Gastroesophageal sphincter (tissue), 4 donors: Measurements from ENCODE around the gene FAM184B. TPM values are rescaled to one million over a fixed set of nuclear protein-coding genes. Genes with fewer than 3 reads are reported as not detected.

Experiments used
- ATAC-seq: fragments of 150-250 bp; one replicate; pipeline ENCODE4 v1.9.1; 2016; ENCODE audit warnings: mild to moderate bottlenecking, moderate library complexity
- H3K27ac ChIP-seq, 4 donors: fragments of 200-600 bp; sonication (generic) in 3 of 4; 1 replicate in 3 of 4; 2 replicates in 1 of 4; pipeline ENCODE4 v1.5.1; 2016 to 2019
- H3K27me3 ChIP-seq: fragments of 200-600 bp; sonication (generic); one replicate; pipeline ENCODE4 v1.5.1; 2019
- H3K36me3 ChIP-seq, 2 donors: fragments of 200-600 bp; sonication (generic); one replicate each; pipeline ENCODE4 v1.5.1; 2019; ENCODE audit warnings: control low read depth in 1 of 2
- H3K4me1 ChIP-seq, 3 donors: fragments of 200-600 bp; sonication (generic); 1 replicate in 2 of 3; 2 replicates in 1 of 3; pipeline ENCODE4 v1.5.1; 2016 to 2019; ENCODE audit warnings: control low read depth in 2 of 3
- H3K4me3 ChIP-seq, 2 donors: fragments of 200-600 bp; sonication (generic); one replicate each; pipeline ENCODE4 v1.5.1; 2019; ENCODE audit warnings: mild to moderate bottlenecking in 1 of 2, moderate library complexity in 1 of 2
- H3K9me3 ChIP-seq, 3 donors: fragments of 200-600 bp; sonication (generic); one replicate each; pipeline ENCODE4 v1.5.1; 2017 to 2019; ENCODE audit warnings: control low read depth in 2 of 3
- CTCF ChIP-seq, 4 experiments: fragments of 200-600 bp in 2 of 4; fragments of 450-650 bp in 2 of 4; sonication (generic) in 1 of 4; IDR thresholded peaks; one replicate each; pipeline ENCODE4 v1.5.1; 2017 to 2019; ENCODE audit warnings: antibody characterized with exemption in 4 of 4, mild to moderate bottlenecking in 2 of 4, moderate library complexity in 2 of 4
- EP300 ChIP-seq: sonication (generic); formaldehyde crosslinking; IDR thresholded peaks from one replicate; pipeline ENCODE4 v1.6.1; 2017; ENCODE audit warnings: antibody characterized with exemption, mild to moderate bottlenecking
- POLR2A ChIP-seq, 2 donors: fragments of 450-650 bp; IDR thresholded peaks; one replicate each; pipeline ENCODE4 v1.6.1; 2017; ENCODE audit warnings: antibody characterized with exemption in 2 of 2, mild to moderate bottlenecking in 2 of 2, moderate library complexity in 1 of 2
- POLR2AphosphoS5 ChIP-seq: sonication (generic); formaldehyde crosslinking; IDR thresholded peaks from one replicate; pipeline ENCODE4 v1.6.1; 2017; ENCODE audit warnings: antibody characterized with exemption
- WGBS, 2 donors: methylation state at CpG; one replicate each; pipeline ENCODE4 v1.1.5; 2018; ENCODE audit warnings: low coverage in 1 of 2; 5-methylcytosine and 5-hydroxymethylcytosine counted together
- total RNA-seq, 4 donors: library from RNA; depleted of rRNA; stranded (reverse); fragments of >200 nt; gene quantifications; one replicate each; pipeline ENCODE4 v1.1.0, GENCODE V29; 2016

FAM184B gene
- total RNA-seq, 4 donors from 2014 or later = under 0.01 TPM; not detected in 3

- peaks cover 5 to 100% of the 10 kb centered on the region in 2 donors for H3K36me3 ChIP-seq
- no peaks in the 10 kb centered on the region for H3K9me3 ChIP-seq
- 57 to 83% methylated on average over 1 to 2 of the region's 2 CpGs for WGBS, 2 donors
- no peaks in the 10 kb centered on the region for H3K27me3 ChIP-seq
- peaks cover 0 to 1% (median 0%) of the 10 kb centered on the region in 3 donors for H3K4me1 ChIP-seq
- ATAC-seq = no peak
- no peak for TF ChIP-seq CTCF (IDR thresholded peaks at IDR 0.05)
- TF ChIP-seq POLR2A (IDR thresholded peaks at IDR 0.05) = no peak
- no peak for TF ChIP-seq EP300
- no peak overlapping the region for H3K27ac ChIP-seq
- H3K4me3 ChIP-seq = no peak overlapping the region
These were observed 156.6 kb downstream of the FAM184B start for GRCh38 chr4:17624821-17625220.

GRCh38 chr4:17623451-17624001 lies 157.9 kb downstream of the FAM184B start:
- no peak for TF ChIP-seq POLR2AphosphoS5
- TF ChIP-seq EP300 = no peak
- TF ChIP-seq CTCF (IDR thresholded peaks at IDR 0.05) = no peak
- no peak for TF ChIP-seq POLR2A (IDR thresholded peaks at IDR 0.05)
- no peaks in the 10 kb centered on the region for H3K9me3 ChIP-seq
- peaks cover 5 to 96% of the 10 kb centered on the region in 2 donors for H3K36me3 ChIP-seq
- no peak for ATAC-seq
- 68 to 77% methylated on average over 3 to 7 of the region's 7 CpGs for WGBS, 2 donors
- no peak overlapping the region for H3K27ac ChIP-seq
- H3K27me3 ChIP-seq = no peaks in the 10 kb centered on the region
- H3K4me3 ChIP-seq = no peak overlapping the region
- H3K4me1 ChIP-seq = peaks cover 0 to 14% (median 4%) of the 10 kb centered on the region in 3 donors

GRCh38 chr4:17619416-17620105 lies 161.9 kb downstream of the FAM184B start:
- no peaks in the 10 kb centered on the region for H3K9me3 ChIP-seq
- H3K36me3 ChIP-seq = peaks cover 3 to 81% of the 10 kb centered on the region in 2 donors
- TF ChIP-seq POLR2AphosphoS5 (peak; percentile 10), POLR2A (IDR thresholded peaks at IDR 0.05) (no peak)
- 51 to 70% methylated on average over 6 to 7 of the region's 7 CpGs for WGBS, 2 donors
- no peaks in the 10 kb centered on the region for H3K27me3 ChIP-seq
- peaks cover 8 to 50% (median 18%) of the 10 kb centered on the region in 3 donors for H3K4me1 ChIP-seq
- no peak overlapping the region for H3K4me3 ChIP-seq
- no peak overlapping the region for H3K27ac ChIP-seq
- ATAC-seq = no peak

GRCh38 chr4:17618926-17619325 lies 162.5 kb downstream of the FAM184B start:
- no peak overlapping the region for H3K4me3 ChIP-seq
- no peak overlapping the region for H3K27ac ChIP-seq
- H3K36me3 ChIP-seq = peaks cover 3 to 75% of the 10 kb centered on the region in 2 donors
- no peaks in the 10 kb centered on the region for H3K27me3 ChIP-seq
- no peaks in the 10 kb centered on the region for H3K9me3 ChIP-seq
- WGBS, 2 donors = 17 to 57% methylated on average over 1 of the region's 1 CpG
- no peak for TF ChIP-seq CTCF (IDR thresholded peaks at IDR 0.05)
- no peak for TF ChIP-seq POLR2AphosphoS5
- no peak for ATAC-seq
- peaks cover 8 to 50% (median 18%) of the 10 kb centered on the region in 3 donors for H3K4me1 ChIP-seq

GRCh38 chr4:17616283-17616682 lies 165.1 kb downstream of the FAM184B start:
- Histone ChIP-seq H3K4me3 (peak overlapping the region in 1 of 2 donors; percentile 69), H3K9me3 (no peaks in the 10 kb centered on the region), H3K4me1 (peaks cover 8 to 59% (median 18%) of the 10 kb centered on the region in 3 donors), H3K27me3 (no peaks in the 10 kb centered on the region), H3K27ac (no peak overlapping the region), H3K36me3 (peaks cover 0 to 49% of the 10 kb centered on the region in 2 donors)
- WGBS, 2 donors = 52 to 56% methylated on average over 4 to 5 of the region's 5 CpGs
- ATAC-seq = no peak
- TF ChIP-seq CTCF (IDR thresholded peaks at IDR 0.05) = no peak
- no peak for TF ChIP-seq EP300
- TF ChIP-seq POLR2A (IDR thresholded peaks at IDR 0.05) = no peak
- TF ChIP-seq POLR2AphosphoS5 = no peak
